Limb (tissue), 2 donors: Measurements from ENCODE around the gene THAP3.

Source experiments
- DNase-seq, 2 donors: peaks; one replicate each; pipeline ENCODE4 v3.0.0-alpha.2; 2016; ENCODE audit errors: extremely low spot score in 2 of 2

The THAP3 gene

GRCh38 chr1:6673816-6674398, 49.2 kb downstream of the THAP3 start:
- DNase-seq: no peak

GRCh38 chr1:6674771-6675170, 50.1 kb downstream of the THAP3 start:
- no peak for DNase-seq

GRCh38 chr1:6675941-6676340, 51.3 kb downstream of the THAP3 start:
- no peak for DNase-seq
